Measurements from ENCODE around the gene LILRB4.

DNA sequence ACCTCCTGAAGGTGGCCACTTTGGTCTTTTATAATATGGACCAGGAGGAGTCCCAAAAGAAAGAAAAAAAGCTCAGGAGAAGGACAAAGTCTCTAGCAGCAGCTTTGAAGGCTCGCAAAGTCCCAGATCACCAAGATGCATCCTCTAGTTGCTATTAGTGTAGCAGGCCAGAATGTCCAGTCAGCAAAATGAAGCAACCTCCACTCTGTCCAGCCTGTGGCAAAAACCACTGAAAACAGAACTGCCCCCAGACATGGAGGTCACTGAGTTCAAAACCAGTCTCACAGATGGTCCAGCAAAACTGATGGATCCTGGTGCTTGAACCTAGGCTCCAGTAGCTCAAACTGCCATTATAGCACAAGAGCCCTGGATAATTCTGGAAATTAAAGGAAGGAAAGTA, 10.4 kb downstream of the LILRB4 start:
- no peak for TF ChIP-seq NR2C2 (CRISPR knock-in tag; IDR thresholded peaks at IDR 0.05)
- no peak for TF ChIP-seq CTCF (IDR thresholded peaks at IDR 0.05)
- TF ChIP-seq ETV6 (CRISPR knock-in tag; IDR thresholded peaks at IDR 0.05) = no peak
- no peak for TF ChIP-seq IRF2 (CRISPR knock-in tag; IDR thresholded peaks at IDR 0.05; ENCODE audit: borderline replicate concordance, low read depth)
- no peak for TF ChIP-seq TEAD4 (CRISPR knock-in tag; IDR thresholded peaks at IDR 0.05)
- TF ChIP-seq, protein P1, sequence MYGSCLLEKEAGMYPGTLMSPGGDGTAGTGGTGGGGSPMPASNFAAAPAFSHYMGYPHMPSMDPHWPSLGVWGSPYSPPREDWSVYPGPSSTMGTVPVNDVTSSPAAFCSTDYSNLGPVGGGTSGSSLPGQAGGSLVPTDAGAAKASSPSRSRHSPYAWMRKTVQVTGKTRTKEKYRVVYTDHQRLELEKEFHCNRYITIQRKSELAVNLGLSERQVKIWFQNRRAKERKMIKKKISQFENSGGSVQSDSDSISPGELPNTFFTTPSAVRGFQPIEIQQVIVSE (CRISPR knock-in tag; IDR thresholded peaks at IDR 0.05; ENCODE audit: borderline replicate concordance) = no peak
- no peak for TF ChIP-seq SMAD3 (CRISPR knock-in tag; IDR thresholded peaks at IDR 0.05; ENCODE audit: borderline replicate concordance)
- TF ChIP-seq, protein P2, sequence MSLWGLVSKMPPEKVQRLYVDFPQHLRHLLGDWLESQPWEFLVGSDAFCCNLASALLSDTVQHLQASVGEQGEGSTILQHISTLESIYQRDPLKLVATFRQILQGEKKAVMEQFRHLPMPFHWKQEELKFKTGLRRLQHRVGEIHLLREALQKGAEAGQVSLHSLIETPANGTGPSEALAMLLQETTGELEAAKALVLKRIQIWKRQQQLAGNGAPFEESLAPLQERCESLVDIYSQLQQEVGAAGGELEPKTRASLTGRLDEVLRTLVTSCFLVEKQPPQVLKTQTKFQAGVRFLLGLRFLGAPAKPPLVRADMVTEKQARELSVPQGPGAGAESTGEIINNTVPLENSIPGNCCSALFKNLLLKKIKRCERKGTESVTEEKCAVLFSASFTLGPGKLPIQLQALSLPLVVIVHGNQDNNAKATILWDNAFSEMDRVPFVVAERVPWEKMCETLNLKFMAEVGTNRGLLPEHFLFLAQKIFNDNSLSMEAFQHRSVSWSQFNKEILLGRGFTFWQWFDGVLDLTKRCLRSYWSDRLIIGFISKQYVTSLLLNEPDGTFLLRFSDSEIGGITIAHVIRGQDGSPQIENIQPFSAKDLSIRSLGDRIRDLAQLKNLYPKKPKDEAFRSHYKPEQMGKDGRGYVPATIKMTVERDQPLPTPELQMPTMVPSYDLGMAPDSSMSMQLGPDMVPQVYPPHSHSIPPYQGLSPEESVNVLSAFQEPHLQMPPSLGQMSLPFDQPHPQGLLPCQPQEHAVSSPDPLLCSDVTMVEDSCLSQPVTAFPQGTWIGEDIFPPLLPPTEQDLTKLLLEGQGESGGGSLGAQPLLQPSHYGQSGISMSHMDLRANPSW (CRISPR knock-in tag; conservative IDR thresholded peaks at IDR 0.05; ENCODE audit: low read depth) = no peak
- TF ChIP-seq CREB1 (CRISPR knock-in tag; IDR thresholded peaks at IDR 0.05) = no peak
- TF ChIP-seq ESRRA (CRISPR knock-in tag; IDR thresholded peaks at IDR 0.05; ENCODE audit: borderline replicate concordance) = no peak
- TF ChIP-seq, protein P3, sequence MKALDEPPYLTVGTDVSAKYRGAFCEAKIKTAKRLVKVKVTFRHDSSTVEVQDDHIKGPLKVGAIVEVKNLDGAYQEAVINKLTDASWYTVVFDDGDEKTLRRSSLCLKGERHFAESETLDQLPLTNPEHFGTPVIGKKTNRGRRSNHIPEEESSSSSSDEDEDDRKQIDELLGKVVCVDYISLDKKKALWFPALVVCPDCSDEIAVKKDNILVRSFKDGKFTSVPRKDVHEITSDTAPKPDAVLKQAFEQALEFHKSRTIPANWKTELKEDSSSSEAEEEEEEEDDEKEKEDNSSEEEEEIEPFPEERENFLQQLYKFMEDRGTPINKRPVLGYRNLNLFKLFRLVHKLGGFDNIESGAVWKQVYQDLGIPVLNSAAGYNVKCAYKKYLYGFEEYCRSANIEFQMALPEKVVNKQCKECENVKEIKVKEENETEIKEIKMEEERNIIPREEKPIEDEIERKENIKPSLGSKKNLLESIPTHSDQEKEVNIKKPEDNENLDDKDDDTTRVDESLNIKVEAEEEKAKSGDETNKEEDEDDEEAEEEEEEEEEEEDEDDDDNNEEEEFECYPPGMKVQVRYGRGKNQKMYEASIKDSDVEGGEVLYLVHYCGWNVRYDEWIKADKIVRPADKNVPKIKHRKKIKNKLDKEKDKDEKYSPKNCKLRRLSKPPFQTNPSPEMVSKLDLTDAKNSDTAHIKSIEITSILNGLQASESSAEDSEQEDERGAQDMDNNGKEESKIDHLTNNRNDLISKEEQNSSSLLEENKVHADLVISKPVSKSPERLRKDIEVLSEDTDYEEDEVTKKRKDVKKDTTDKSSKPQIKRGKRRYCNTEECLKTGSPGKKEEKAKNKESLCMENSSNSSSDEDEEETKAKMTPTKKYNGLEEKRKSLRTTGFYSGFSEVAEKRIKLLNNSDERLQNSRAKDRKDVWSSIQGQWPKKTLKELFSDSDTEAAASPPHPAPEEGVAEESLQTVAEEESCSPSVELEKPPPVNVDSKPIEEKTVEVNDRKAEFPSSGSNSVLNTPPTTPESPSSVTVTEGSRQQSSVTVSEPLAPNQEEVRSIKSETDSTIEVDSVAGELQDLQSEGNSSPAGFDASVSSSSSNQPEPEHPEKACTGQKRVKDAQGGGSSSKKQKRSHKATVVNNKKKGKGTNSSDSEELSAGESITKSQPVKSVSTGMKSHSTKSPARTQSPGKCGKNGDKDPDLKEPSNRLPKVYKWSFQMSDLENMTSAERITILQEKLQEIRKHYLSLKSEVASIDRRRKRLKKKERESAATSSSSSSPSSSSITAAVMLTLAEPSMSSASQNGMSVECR (CRISPR knock-in tag; IDR thresholded peaks at IDR 0.05; ENCODE audit: borderline replicate concordance) = no peak
- TF ChIP-seq ATF3 (CRISPR knock-in tag; conservative IDR thresholded peaks at IDR 0.05) = no peak
- no peak for TF ChIP-seq ZNF416 (CRISPR knock-in tag; IDR thresholded peaks at IDR 0.05)
